Caki2 (cell line): Measurements from ENCODE around the gene TSC2. TPM values are rescaled to one million over a fixed set of nuclear protein-coding genes. Genes with fewer than 3 reads are reported as not detected.
"Not testable (repeated sequence)": the region's sequence is repeated elsewhere in the genome, so short reads cannot be mapped to it uniquely, and the experiment has no call there.

Experiments
- DNase-seq: peaks from one replicate; pipeline ENCODE4 v3.0.0-alpha.2; 2015; ENCODE audit warnings: low read depth
- in situ Hi-C: cut with HindIII; loops from 2 replicates; pipeline ENCODE4 v1.10.0; 2016; ENCODE audit warnings: low sequenced_read_pairs, low pct_unique_long_range_greater_than_20kb, mixed read lengths
- total RNA-seq: library from RNA; depleted of rRNA; stranded (reverse); fragments of >200 nt; shearing (Covaris generic); gene quantifications from 2 replicates; pipeline ENCODE4 v1.2.3, GENCODE V29; 2014; ENCODE audit warnings: low replicate concordance

TSC2 gene
- total RNA-seq, 1 experiment from 2014 or later, result 31.5 TPM

- in situ Hi-C loops, result loop anchor here (25.0 kb wide), 1 partner anchor 485 kb away; the partner anchor contains the start of genes AMDHD2 and ATP6V0C
- DNase-seq, result no peak
Observed at GRCh38 chr16:2027024-2028010, 20.5 kb upstream of the TSC2 start.

- no peak for DNase-seq
- in situ Hi-C loops, result loop anchor here (25.0 kb wide), 1 partner anchor 484 kb away; the partner anchor contains the start of genes AMDHD2 and ATP6V0C
Observed at GRCh38 chr16:2028146-2028545, 19.6 kb upstream of the TSC2 start.

GRCh38 chr16:2028620-2029220 is 19.1 kb upstream of the TSC2 start:
- DNase-seq, result no peak
- in situ Hi-C loops, result loop anchor here (25.0 kb wide), 1 partner anchor 484 kb away; the partner anchor contains the start of genes AMDHD2 and ATP6V0C

GRCh38 chr16:2029350-2029749 is 18.4 kb upstream of the TSC2 start:
- no peak for DNase-seq
- in situ Hi-C loops, result loop anchor here (25.0 kb wide), 1 partner anchor 483 kb away; the partner anchor contains the start of genes AMDHD2 and ATP6V0C

- in situ Hi-C loops, result loop anchor here (25.0 kb wide), 1 partner anchor 482 kb away; the partner anchor contains the start of genes AMDHD2 and ATP6V0C
- DNase-seq, result no peak
Observed at GRCh38 chr16:2030036-2030435, 17.7 kb upstream of the TSC2 start.

GRCh38 chr16:2031081-2031577 is 16.7 kb upstream of the TSC2 start:
- DNase-seq, result no peak
- in situ Hi-C loops, result loop anchor here (25.0 kb wide), 1 partner anchor 481 kb away; the partner anchor contains the start of genes AMDHD2 and ATP6V0C

GRCh38 chr16:2032285-2033056 is 15.3 kb upstream of the TSC2 start:
- no peak for DNase-seq
- in situ Hi-C loops, result loop anchor here (25.0 kb wide), 1 partner anchor 480 kb away; the partner anchor contains the start of genes AMDHD2 and ATP6V0C

- DNase-seq, result no peak
- in situ Hi-C loops, result loop anchor here (25.0 kb wide), 1 partner anchor 479 kb away; the partner anchor contains the start of genes AMDHD2 and ATP6V0C
Observed at GRCh38 chr16:2033057-2033908, 14.5 kb upstream of the TSC2 start.

- not testable (repeated sequence) for DNase-seq
- in situ Hi-C loops, result loop anchor here (25.0 kb wide), 1 partner anchor 478 kb away; the partner anchor contains the start of genes AMDHD2 and ATP6V0C
Observed at GRCh38 chr16:2033909-2034695, 13.7 kb upstream of the TSC2 start.

- no peak for DNase-seq
- in situ Hi-C loops, result loop anchor here (25.0 kb wide), 1 partner anchor 477 kb away; the partner anchor contains the start of genes AMDHD2 and ATP6V0C
Observed at GRCh38 chr16:2034696-2035430, 12.9 kb upstream of the TSC2 start.

GRCh38 chr16:2035431-2036199 is 12.2 kb upstream of the TSC2 start:
- DNase-seq, result no peak
- in situ Hi-C loops, result loop anchor here (25.0 kb wide), 1 partner anchor 477 kb away; the partner anchor contains the start of genes AMDHD2 and ATP6V0C

- in situ Hi-C loops, result loop anchor here (25.0 kb wide), 1 partner anchor 476 kb away; the partner anchor contains the start of genes AMDHD2 and ATP6V0C
- DNase-seq, result no peak
Observed at GRCh38 chr16:2036200-2036966, 11.4 kb upstream of the TSC2 start.

GRCh38 chr16:2037115-2037514 is 10.7 kb upstream of the TSC2 start:
- in situ Hi-C loops, result loop anchor here (25.0 kb wide), 1 partner anchor 475 kb away; the partner anchor contains the start of genes AMDHD2 and ATP6V0C
- no peak for DNase-seq
